ENCODE data around the gene NR2F1.

Gene NR2F1

DNA sequence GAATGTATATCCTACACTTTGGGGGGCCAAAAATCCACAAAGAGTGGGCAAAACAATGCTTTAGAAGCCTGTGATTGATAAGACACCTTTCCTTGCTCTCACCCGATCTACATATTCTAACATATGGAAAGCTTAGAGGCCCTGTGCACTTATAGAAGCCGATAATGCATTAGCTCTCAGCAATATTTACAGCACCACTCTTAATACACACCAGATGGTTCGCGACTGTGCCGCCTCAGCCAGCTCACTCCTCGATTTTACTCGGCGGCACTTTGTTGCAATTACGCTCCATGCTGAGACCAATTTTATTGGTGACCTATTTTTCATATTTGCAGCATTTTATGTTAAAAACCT lies 18.8 kb downstream of the NR2F1 start:
- Histone ChIP-seq H3K9ac (no peak overlapping the region), H3K36me3 (ENCODE audit: insufficient read depth) (no peaks in the 10 kb centered on the region), H3K4me1 (ENCODE audit: low read depth, poor library complexity, severe bottlenecking) (no peaks in the 10 kb centered on the region), H3K79me2 (ENCODE audit: insufficient read depth, low read depth) (no peaks in the 10 kb centered on the region), H3K27ac (no peak overlapping the region), H3K4me2 (no peak overlapping the region), H3K4me3 (IDR thresholded peaks at IDR 0.05; ENCODE audit: insufficient read depth, low read depth, low read length) (no peak overlapping the region), H3K27me3 (ENCODE audit: insufficient read depth, low read depth) (no peaks in the 10 kb centered on the region), H4K20me1 (ENCODE audit: insufficient read depth) (no peaks in the 10 kb centered on the region), H2AFZ (ENCODE audit: low read depth) (no peak overlapping the region)
- TF ChIP-seq CTCF (conservative IDR thresholded peaks at IDR 0.05; ENCODE audit: low read depth, low read length) = no peak

DNA sequence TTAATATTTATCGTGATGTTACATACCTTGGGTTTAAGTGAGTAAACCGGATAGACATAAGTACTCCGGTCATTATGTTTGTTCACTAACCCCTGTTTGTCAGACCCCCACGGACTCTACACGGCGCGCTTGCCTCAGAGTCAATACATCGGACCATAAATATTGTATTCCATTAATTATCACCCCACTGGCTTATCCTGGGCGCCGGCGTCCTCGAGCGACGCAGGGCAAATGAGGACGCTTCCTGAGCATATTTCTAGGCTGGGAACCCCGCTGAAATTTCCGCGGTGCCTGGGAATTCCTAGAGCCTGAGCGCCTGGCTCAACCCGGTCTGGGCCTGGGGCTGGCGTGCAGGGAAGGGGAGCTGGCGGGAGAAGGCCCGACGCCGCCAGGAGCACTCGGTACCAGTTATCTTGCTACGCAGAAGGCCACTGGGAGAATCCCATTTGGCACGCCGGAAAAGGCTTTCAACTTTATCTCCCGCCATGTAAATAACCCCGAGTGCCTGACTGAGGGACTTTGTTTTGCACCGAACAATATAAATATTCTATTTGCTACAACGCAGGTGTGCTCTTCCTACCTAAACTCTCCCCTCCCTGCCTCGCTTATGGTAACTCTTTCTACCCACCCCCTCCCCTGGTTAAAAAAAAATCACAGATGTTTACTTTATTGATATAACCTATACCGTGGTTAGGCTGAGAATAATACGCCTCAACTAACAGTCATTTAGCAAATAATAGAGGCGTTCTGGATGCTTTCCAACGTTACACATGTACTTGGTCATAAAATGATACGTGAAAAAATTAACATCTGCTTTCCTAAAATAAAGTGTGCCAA lies 19.4 kb downstream of the NR2F1 start:
- Histone ChIP-seq H3K27ac (no peak overlapping the region), H3K9ac (no peak overlapping the region), H3K27me3 (ENCODE audit: insufficient read depth, low read depth) (no peaks in the 10 kb centered on the region), H3K4me2 (no peak overlapping the region), H4K20me1 (ENCODE audit: insufficient read depth) (no peaks in the 10 kb centered on the region), H3K79me2 (ENCODE audit: insufficient read depth, low read depth) (no peaks in the 10 kb centered on the region), H2AFZ (ENCODE audit: low read depth) (no peak overlapping the region), H3K4me3 (IDR thresholded peaks at IDR 0.05; ENCODE audit: insufficient read depth, low read depth, low read length) (no peak overlapping the region), H3K4me1 (ENCODE audit: low read depth, poor library complexity, severe bottlenecking) (no peaks in the 10 kb centered on the region), H3K36me3 (ENCODE audit: insufficient read depth) (no peaks in the 10 kb centered on the region)
- TF ChIP-seq CTCF (conservative IDR thresholded peaks at IDR 0.05; ENCODE audit: low read depth, low read length) = no peak

GRCh38 chr5:93603078-93603792 lies 20.2 kb downstream of the NR2F1 start:
- Histone ChIP-seq H2AFZ (ENCODE audit: low read depth) (no peak overlapping the region), H3K4me2 (no peak overlapping the region), H3K27me3 (ENCODE audit: insufficient read depth, low read depth) (no peaks in the 10 kb centered on the region), H3K36me3 (ENCODE audit: insufficient read depth) (no peaks in the 10 kb centered on the region), H3K9ac (no peak overlapping the region), H3K27ac (no peak overlapping the region), H3K4me3 (IDR thresholded peaks at IDR 0.05; ENCODE audit: insufficient read depth, low read depth, low read length) (no peak overlapping the region), H3K79me2 (ENCODE audit: insufficient read depth, low read depth) (no peaks in the 10 kb centered on the region), H4K20me1 (ENCODE audit: insufficient read depth) (no peaks in the 10 kb centered on the region), H3K4me1 (ENCODE audit: low read depth, poor library complexity, severe bottlenecking) (peaks cover 4% of the 10 kb centered on the region)
- TF ChIP-seq CTCF (conservative IDR thresholded peaks at IDR 0.05; ENCODE audit: low read depth, low read length) = no peak

GRCh38 chr5:93603793-93604643 lies 21.0 kb downstream of the NR2F1 start:
- no peaks in the 10 kb centered on the region for H3K27me3 ChIP-seq (ENCODE audit: insufficient read depth, low read depth)
- H3K4me3 ChIP-seq (IDR thresholded peaks at IDR 0.05; ENCODE audit: insufficient read depth, low read depth, low read length) = no peak overlapping the region

More at GRCh38 chr5:93603793-93604643, 21.0 kb downstream of the NR2F1 start:
- Histone ChIP-seq H3K4me1 (ENCODE audit: low read depth, poor library complexity, severe bottlenecking) (peaks cover 7% of the 10 kb centered on the region), H4K20me1 (ENCODE audit: insufficient read depth) (no peaks in the 10 kb centered on the region), H3K36me3 (ENCODE audit: insufficient read depth) (no peaks in the 10 kb centered on the region), H3K9ac (no peak overlapping the region), H3K27ac (no peak overlapping the region), H3K4me2 (no peak overlapping the region), H3K79me2 (ENCODE audit: insufficient read depth, low read depth) (no peaks in the 10 kb centered on the region), H2AFZ (ENCODE audit: low read depth) (no peak overlapping the region)
- TF ChIP-seq CTCF (conservative IDR thresholded peaks at IDR 0.05; ENCODE audit: low read depth, low read length) = no peak
